ENCODE measurements around the gene SH3PXD2A.

SH3PXD2A gene

DNA sequence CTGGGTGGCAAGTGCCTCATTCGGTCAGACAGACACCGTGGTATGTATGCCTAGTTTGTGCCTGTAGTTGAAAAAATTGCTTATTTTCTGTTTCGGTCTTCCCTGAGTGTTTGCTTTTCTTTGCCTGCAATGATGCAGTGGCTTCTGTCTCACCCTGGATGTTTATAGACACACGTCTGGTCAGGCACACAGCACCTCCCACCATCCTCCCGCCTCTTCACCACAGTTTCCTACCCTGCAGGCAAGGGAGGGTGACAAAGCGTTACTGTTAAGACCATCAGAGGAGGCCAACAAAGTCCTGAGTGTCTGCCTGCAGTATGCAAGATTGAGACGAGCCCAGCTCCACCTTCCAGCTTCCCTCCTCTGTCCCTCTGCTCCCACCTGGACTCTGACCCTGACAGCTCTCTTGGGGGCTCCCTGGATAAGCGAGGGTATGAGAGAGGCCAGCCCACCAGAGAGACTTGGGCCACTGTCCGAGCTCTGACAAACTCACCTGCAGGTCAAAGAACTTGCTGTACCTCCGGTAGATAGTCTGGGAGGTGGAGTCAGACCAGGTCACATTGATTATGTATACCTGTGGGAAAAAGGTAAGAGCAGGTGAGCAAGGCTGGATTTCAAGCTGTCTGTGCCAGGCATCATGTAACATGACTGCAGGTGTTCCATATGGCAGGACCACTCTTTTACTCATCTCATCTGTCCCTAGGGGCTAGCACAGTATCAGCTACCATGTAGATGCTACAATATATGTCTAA, 54.4 kb downstream of the SH3PXD2A start:
- DNase-seq (ENCODE audit: low read depth): no peak
- no peak overlapping the region for H3K4me3 ChIP-seq (ENCODE audit: low read length)
- TF ChIP-seq, protein P1, sequence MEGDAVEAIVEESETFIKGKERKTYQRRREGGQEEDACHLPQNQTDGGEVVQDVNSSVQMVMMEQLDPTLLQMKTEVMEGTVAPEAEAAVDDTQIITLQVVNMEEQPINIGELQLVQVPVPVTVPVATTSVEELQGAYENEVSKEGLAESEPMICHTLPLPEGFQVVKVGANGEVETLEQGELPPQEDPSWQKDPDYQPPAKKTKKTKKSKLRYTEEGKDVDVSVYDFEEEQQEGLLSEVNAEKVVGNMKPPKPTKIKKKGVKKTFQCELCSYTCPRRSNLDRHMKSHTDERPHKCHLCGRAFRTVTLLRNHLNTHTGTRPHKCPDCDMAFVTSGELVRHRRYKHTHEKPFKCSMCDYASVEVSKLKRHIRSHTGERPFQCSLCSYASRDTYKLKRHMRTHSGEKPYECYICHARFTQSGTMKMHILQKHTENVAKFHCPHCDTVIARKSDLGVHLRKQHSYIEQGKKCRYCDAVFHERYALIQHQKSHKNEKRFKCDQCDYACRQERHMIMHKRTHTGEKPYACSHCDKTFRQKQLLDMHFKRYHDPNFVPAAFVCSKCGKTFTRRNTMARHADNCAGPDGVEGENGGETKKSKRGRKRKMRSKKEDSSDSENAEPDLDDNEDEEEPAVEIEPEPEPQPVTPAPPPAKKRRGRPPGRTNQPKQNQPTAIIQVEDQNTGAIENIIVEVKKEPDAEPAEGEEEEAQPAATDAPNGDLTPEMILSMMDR (conservative IDR thresholded peaks at IDR 0.05; ENCODE audit: low read depth, low read length): no peak

DNA sequence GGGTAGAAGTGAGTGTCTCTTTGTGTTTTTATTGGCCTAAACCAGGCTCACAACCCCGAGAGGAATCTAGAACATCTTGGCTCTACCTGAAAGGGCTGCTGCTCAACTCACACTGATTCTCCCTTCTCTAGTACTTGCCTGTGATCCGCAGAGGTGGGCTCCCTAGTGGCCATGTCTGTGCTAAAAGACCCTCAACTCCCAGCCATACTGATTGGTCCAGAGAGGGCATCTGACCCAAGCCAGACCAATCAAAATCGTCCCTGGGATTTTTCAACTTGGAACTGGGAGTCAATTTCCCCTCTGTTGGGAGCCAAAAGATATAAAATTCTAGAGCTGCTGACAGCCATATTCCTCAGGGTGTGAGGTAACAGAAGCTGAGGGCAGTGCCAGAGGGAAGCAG, 55.3 kb downstream of the SH3PXD2A start:
- no peak for DNase-seq (ENCODE audit: low read depth)
- TF ChIP-seq, protein P1 (conservative IDR thresholded peaks at IDR 0.05; ENCODE audit: low read depth, low read length): no peak
- H3K4me3 ChIP-seq (ENCODE audit: low read length): no peak overlapping the region

DNA sequence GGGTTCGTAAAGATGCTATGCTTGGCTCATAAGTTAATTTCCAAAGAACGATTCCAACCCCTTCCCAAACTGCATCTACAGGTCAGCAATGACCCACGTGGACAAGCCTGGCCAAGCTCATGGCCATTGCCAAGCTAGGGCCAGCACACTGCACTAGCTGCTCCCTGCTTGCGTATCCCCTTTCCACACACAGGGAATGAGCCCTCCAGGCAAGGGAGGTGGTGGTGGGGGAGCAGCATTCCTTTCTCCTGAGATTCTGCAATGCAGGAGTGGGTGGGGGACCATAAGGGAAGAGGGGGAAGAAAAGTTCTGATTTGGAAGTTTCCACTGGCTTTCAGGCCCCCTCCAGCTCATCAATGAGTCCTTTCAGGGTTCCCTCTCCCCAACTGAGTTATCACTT, 56.0 kb downstream of the SH3PXD2A start:
- DNase-seq (ENCODE audit: low read depth): no peak
- H3K4me3 ChIP-seq (ENCODE audit: low read length): no peak overlapping the region
- TF ChIP-seq, protein P1 (conservative IDR thresholded peaks at IDR 0.05; ENCODE audit: low read depth, low read length): no peak

DNA sequence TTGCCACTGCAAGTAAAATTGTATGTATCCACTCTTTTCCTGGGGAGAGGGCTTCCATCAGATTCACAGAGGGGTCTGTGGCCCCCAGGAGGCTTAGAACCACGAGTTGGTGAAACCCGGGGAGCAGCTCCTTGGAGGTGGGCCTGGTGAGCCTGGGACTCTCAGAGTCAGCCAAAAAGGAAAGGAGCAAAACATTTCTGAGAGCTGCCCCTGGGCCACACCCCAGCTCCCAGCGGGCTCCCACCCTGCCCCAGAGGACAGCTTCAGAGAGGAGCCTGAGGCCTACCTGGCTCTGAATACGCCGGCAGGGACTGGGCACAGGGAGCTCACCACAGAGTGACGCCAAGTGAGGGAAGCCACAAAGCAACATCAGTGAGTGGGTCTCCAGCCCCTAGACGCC, 56.9 kb downstream of the SH3PXD2A start:
- TF ChIP-seq, protein P1 (conservative IDR thresholded peaks at IDR 0.05; ENCODE audit: low read depth, low read length): no peak
- DNase-seq (ENCODE audit: low read depth): no peak
- H3K4me3 ChIP-seq (ENCODE audit: low read length): no peak overlapping the region

DNA sequence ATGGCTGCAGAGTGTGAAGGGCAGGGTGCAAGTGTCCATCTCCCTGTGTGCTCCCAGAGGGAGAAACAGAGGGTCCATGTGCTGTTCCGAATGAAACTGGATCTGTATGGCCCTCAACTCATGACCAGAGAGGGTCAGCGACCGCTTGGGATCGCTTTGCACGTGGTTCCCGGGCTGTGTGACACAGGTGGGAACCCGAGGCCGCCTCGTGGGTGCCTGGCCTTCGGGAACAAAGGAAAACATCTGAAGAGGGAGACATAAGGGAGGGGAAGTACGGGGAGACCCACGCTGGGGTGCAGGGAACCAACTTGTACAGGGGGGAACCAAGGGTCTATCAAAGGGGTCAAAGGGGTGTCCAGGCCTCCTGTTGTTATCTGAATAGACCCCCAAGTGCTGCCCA, 57.5 kb downstream of the SH3PXD2A start:
- TF ChIP-seq, protein P1 (conservative IDR thresholded peaks at IDR 0.05; ENCODE audit: low read depth, low read length): no peak
- no peak for DNase-seq (ENCODE audit: low read depth)
- H3K4me3 ChIP-seq (ENCODE audit: low read length): no peak overlapping the region

DNA sequence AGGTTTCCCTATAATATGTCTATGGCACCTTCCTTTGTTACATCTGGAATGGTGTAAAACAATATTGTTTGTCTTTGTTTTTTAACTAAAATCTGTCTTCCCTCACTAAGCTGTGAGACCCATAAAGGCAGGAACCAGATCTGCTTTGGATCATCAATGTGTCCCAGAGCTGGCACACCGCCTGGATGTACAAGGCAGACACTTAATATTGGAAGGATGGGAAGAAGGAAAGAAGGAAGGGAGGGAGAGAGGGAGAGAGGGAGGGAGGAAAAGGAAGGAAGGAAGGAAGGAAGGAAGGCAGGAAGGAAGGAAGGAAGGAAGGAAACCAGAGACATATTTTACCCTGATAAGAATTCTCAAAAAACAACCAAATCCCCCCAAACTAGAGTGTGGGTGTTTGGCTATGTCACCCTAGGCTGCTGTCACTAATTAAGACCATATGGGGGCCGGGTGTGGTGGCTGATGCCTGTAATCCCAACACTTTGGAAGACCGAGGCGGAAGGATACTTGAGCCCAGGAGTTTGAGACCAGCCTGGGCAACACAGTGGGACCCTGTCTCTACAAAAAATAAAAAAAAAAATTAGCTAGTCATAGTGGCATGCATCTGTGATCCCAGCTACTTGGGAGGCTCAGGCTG, 59.6 kb downstream of the SH3PXD2A start:
- no peak for DNase-seq (ENCODE audit: low read depth)
- H3K4me3 ChIP-seq (ENCODE audit: low read length): no peak overlapping the region
- TF ChIP-seq, protein P1 (conservative IDR thresholded peaks at IDR 0.05; ENCODE audit: low read depth, low read length): no peak

DNA sequence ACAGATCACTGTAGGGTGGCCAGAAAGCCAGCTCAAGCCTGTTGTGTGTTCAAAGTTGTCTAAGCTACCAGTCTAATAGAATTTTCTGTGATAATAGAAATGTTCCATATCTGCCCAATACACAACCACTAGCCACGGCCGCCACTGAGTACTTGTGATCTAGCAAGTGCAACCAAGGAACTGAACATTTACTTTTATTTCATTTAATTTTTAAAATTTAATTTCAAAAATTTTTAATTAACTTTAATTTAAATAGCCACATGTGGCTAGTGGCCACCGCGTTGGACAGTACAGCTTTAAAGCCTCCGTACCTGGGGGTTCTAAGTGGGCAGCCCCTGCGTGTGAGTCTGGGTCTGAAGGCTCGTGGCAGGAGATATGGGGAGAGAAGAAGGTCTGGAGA, 60.4 kb downstream of the SH3PXD2A start:
- no peak for DNase-seq (ENCODE audit: low read depth)
- TF ChIP-seq, protein P1 (conservative IDR thresholded peaks at IDR 0.05; ENCODE audit: low read depth, low read length): no peak
- no peak overlapping the region for H3K4me3 ChIP-seq (ENCODE audit: low read length)

Measured in retinal pigment epithelial cell (primary cell).